Astrocyte (in vitro differentiated cells and primary cell): Measurements from ENCODE around the gene GPBAR1.

Source experiments
- CTCF ChIP-seq: IDR thresholded peaks from 2 replicates; pipeline ENCODE4 v1.5.1; 2011; ENCODE audit warnings: low read depth, mild to moderate bottlenecking, inconsistent platforms, low read length, moderate library complexity; ENCODE audit not compliant: insufficient read depth
- EZH2 ChIP-seq: IDR thresholded peaks from 2 replicates; pipeline ENCODE4 v1.6.1; 2012; ENCODE audit warnings: mild to moderate bottlenecking, low read length, inconsistent platforms; ENCODE audit not compliant: insufficient read depth

- no peak for TF ChIP-seq CTCF
- TF ChIP-seq EZH2: no peak
Measured at GRCh38 chr2:218290316-218291261, 29.8 kb downstream of the GPBAR1 start.
